Measurements from ENCODE around the gene C1QL1.

- TF ChIP-seq EZH2 (IDR thresholded peaks at IDR 0.05; ENCODE audit: insufficient read depth, poor library complexity, severe bottlenecking) = no peak
- no peak for TF ChIP-seq EZH2phosphoT487 (IDR thresholded peaks at IDR 0.05; ENCODE audit: insufficient read depth, low read depth)
These were observed 25.6 kb downstream of the C1QL1 start for GRCh38 chr17:44942456-44942855.
